IMR-90 (cell line): ENCODE measurements around the gene PNMA6E. TPM values are rescaled to one million over a fixed set of nuclear protein-coding genes. Genes with fewer than 3 reads are reported as not detected.

Experiments
- ATAC-seq: fragments of 200-7000 bp; cut with Tn5 transposase; 2 replicates; pipeline ENCODE4 v1.9.1; 2020; ENCODE audit warnings: low read depth, mild to moderate bottlenecking, moderate library complexity
- BruUV-seq: library from RNA; stranded (reverse); fragments of 400-500 nt; replicated peaks from 2 replicates; lab custom pipeline; 2021; lab: Mats Ljungman, UMichigan
- CTCF ChIA-PET: fragments of 300-600 bp; formaldehyde crosslinking; extraction: SDS; loops from one replicate; lab custom pipeline; 2021; ENCODE audit warnings: antibody characterized with exemption; lab: Yijun Ruan, JAX
- POLR2A ChIA-PET: fragments of 300-600 bp; sonication (Branson Sonifier 250); formaldehyde crosslinking; loops from one replicate; lab custom pipeline; 2022; ENCODE audit warnings: antibody characterized with exemption; ENCODE audit not compliant: unreplicated experiment; lab: Charles Lee
- DNase-seq: peaks from one replicate; pipeline ENCODE4 v3.0.0; 2013
- H2AFZ ChIP-seq: replicated peaks from 2 replicates; pipeline ENCODE3; 2013; ENCODE audit warnings: low read length, mild to moderate bottlenecking; ENCODE audit not compliant: poor library complexity
- H2AK5ac ChIP-seq: 2 replicates; pipeline ENCODE4 v1.6.1; 2013; ENCODE audit warnings: low read depth, low read length, inconsistent platforms
- H2AK9ac ChIP-seq: replicated peaks from 2 replicates; pipeline ENCODE3; 2013; ENCODE audit warnings: mild to moderate bottlenecking, low read depth, low read length, moderate library complexity; ENCODE audit not compliant: poor library complexity
- H2BK120ac ChIP-seq: 2 replicates; pipeline ENCODE4 v1.6.1; 2013; ENCODE audit warnings: low read depth, low read length, inconsistent platforms
- H2BK15ac ChIP-seq: 3 replicates; pipeline ENCODE4 v1.6.1; 2013; ENCODE audit warnings: low read depth, low read length, inconsistent platforms
- H2BK20ac ChIP-seq: 2 replicates; pipeline ENCODE4 v1.6.1; 2013; ENCODE audit warnings: low read depth, mild to moderate bottlenecking, inconsistent platforms, low read length, moderate library complexity
- H2BK5ac ChIP-seq: 2 replicates; pipeline ENCODE4 v1.6.1; 2013; ENCODE audit warnings: mild to moderate bottlenecking, low read depth, low read length, inconsistent platforms; ENCODE audit not compliant: poor library complexity, severe bottlenecking
- H3K14ac ChIP-seq: replicated peaks from 2 replicates; pipeline ENCODE4 v1.6.1; 2013; ENCODE audit warnings: low read depth, low read length, inconsistent platforms
- H3K18ac ChIP-seq: 2 replicates; pipeline ENCODE4 v1.6.1; 2013; ENCODE audit warnings: low read depth, low read length, control low read depth
- H3K23ac ChIP-seq: 2 replicates; pipeline ENCODE4 v1.6.1; 2013; ENCODE audit warnings: low read depth, low read length, inconsistent platforms
- H3K27ac ChIP-seq: 2 replicates; pipeline ENCODE4 v1.5.1; 2013; ENCODE audit warnings: mild to moderate bottlenecking, control low read depth, low read length; ENCODE audit not compliant: insufficient read depth
- H3K27me3 ChIP-seq: 2 replicates; pipeline ENCODE4 v1.6.1; 2013; ENCODE audit warnings: low read length; ENCODE audit not compliant: control insufficient read depth, insufficient read depth
- H3K36me3 ChIP-seq: 2 replicates; pipeline ENCODE4 v1.6.1; 2013; ENCODE audit warnings: low read length, mixed read lengths; ENCODE audit not compliant: control insufficient read depth, insufficient read depth
- H3K4ac ChIP-seq: 2 replicates; pipeline ENCODE4 v1.6.1; 2013; ENCODE audit warnings: low read depth, low read length, inconsistent platforms
- H3K4me1 ChIP-seq: 2 replicates; pipeline ENCODE4 v1.6.1; 2013; ENCODE audit warnings: low read length, mixed read lengths; ENCODE audit not compliant: control insufficient read depth, insufficient read depth
- H3K4me2 ChIP-seq: 2 replicates; pipeline ENCODE4 v1.6.1; 2013; ENCODE audit warnings: low read depth, mild to moderate bottlenecking, control low read depth, low read length, moderate library complexity
- H3K4me3 ChIP-seq: 2 replicates; pipeline ENCODE4 v1.5.1; 2013; ENCODE audit warnings: low read depth, mild to moderate bottlenecking, control low read depth, low read length, moderate library complexity; ENCODE audit not compliant: insufficient read depth
- H3K56ac ChIP-seq: 2 replicates; pipeline ENCODE4 v1.6.1; 2013; ENCODE audit warnings: low read length, inconsistent platforms; ENCODE audit not compliant: insufficient read depth; ENCODE audit errors: extremely low read depth
- H3K79me1 ChIP-seq, 2 experiments: 2 replicates each; pipeline ENCODE4 v1.6.1; 2013; ENCODE audit warnings: low read length in 2 of 2, inconsistent platforms in 1 of 2, low read depth in 1 of 2
- H3K9ac ChIP-seq: 2 replicates; pipeline ENCODE4 v1.6.1; 2013; ENCODE audit warnings: low read depth, low read length, control low read depth
- H3K9me1 ChIP-seq: 2 replicates; pipeline ENCODE4 v1.6.1; 2013; ENCODE audit warnings: low read length, inconsistent platforms; ENCODE audit not compliant: insufficient read depth
- H3K9me3 ChIP-seq: 2 replicates; pipeline ENCODE4 v1.6.1; 2013; ENCODE audit warnings: low read length; ENCODE audit not compliant: control insufficient read depth, insufficient read depth
- H4K20me1 ChIP-seq: 2 replicates; pipeline ENCODE4 v1.6.1; 2013; ENCODE audit warnings: low read length, inconsistent platforms; ENCODE audit not compliant: insufficient read depth
- H4K5ac ChIP-seq: 2 replicates; pipeline ENCODE4 v1.6.1; 2013; ENCODE audit warnings: mild to moderate bottlenecking, low read depth, low read length, control low read depth
- H4K8ac ChIP-seq, 2 experiments: 2 replicates each; pipeline ENCODE4 v1.6.1; 2013; ENCODE audit warnings: low read depth in 2 of 2, low read length in 2 of 2, control low read depth in 1 of 2, inconsistent platforms in 1 of 2
- H4K91ac ChIP-seq: 2 replicates; pipeline ENCODE4 v1.6.1; 2013; ENCODE audit warnings: low read depth, low read length, inconsistent platforms; ENCODE audit not compliant: insufficient read depth
- BHLHE40 ChIP-seq: fragments of 150-350 bp; IDR thresholded peaks from 2 replicates; pipeline ENCODE4 v1.6.1; 2016; ENCODE audit warnings: mild to moderate bottlenecking, low read depth, low read length
- CEBPB ChIP-seq: IDR thresholded peaks from 2 replicates; pipeline ENCODE4 v1.6.1; 2012; ENCODE audit warnings: low read depth, low read length, improper control_type of control experiment
- CHD1 ChIP-seq: IDR thresholded peaks from 2 replicates; pipeline ENCODE4 v1.6.1; 2012; ENCODE audit warnings: low read depth, low read length, improper control_type of control experiment
- FOS ChIP-seq: fragments of 150-350 bp; IDR thresholded peaks from 2 replicates; pipeline ENCODE4 v1.6.1; 2016; ENCODE audit warnings: low read depth, low read length
- MAFK ChIP-seq: IDR thresholded peaks from 2 replicates; pipeline ENCODE4 v1.6.1; 2012; ENCODE audit warnings: low read depth, low read length, improper control_type of control experiment
- MAZ ChIP-seq: IDR thresholded peaks from 2 replicates; pipeline ENCODE4 v1.6.1; 2012; ENCODE audit warnings: low read depth, mild to moderate bottlenecking, low read length, improper control_type of control experiment, moderate library complexity, borderline replicate concordance
- MXI1 ChIP-seq: IDR thresholded peaks from 2 replicates; pipeline ENCODE4 v1.6.1; 2012; ENCODE audit warnings: low read depth, mild to moderate bottlenecking, low read length, moderate library complexity, borderline replicate concordance
- POLR2A ChIP-seq: IDR thresholded peaks from 2 replicates; pipeline ENCODE4 v1.6.1; 2012; ENCODE audit warnings: mild to moderate bottlenecking, low read depth, low read length
- RAD21 ChIP-seq: IDR thresholded peaks from 2 replicates; pipeline ENCODE4 v1.6.1; 2012; ENCODE audit warnings: low read length, improper control_type of control experiment
- RCOR1 ChIP-seq: IDR thresholded peaks from 2 replicates; pipeline ENCODE4 v1.6.1; 2012; ENCODE audit warnings: mild to moderate bottlenecking, low read length, improper control_type of control experiment; ENCODE audit not compliant: insufficient replicate concordance
- RFX5 ChIP-seq: IDR thresholded peaks from 2 replicates; pipeline ENCODE4 v1.8.0; 2012; ENCODE audit warnings: low read depth, mild to moderate bottlenecking, low read length, moderate library complexity
- SMC3 ChIP-seq: fragments of 150-350 bp; IDR thresholded peaks from 2 replicates; pipeline ENCODE4 v1.6.1; 2016; ENCODE audit warnings: low read depth, mild to moderate bottlenecking, antibody characterized with exemption, low read length, moderate library complexity
- WGBS, 2 experiments: methylation state at CpG; one replicate each; pipeline versions ENCODE4 v1.1.5 to v1.1.7; 2013; ENCODE audit warnings: missing lambda C conversion rate in 2 of 2; ENCODE audit not compliant: insufficient read length in 1 of 2; ENCODE audit errors: extremely low coverage in 2 of 2; 5-methylcytosine and 5-hydroxymethylcytosine counted together
- dilution Hi-C: fragments of 300-500 bp; cut with HindIII; formaldehyde crosslinking; loops from one replicate; pipeline ENCODE4 v1.14.3; 2018; ENCODE audit warnings: low sequenced_read_pairs; ENCODE audit not compliant: unreplicated experiment
- in situ Hi-C: fragments of 300-500 bp; cut with MboI; formaldehyde crosslinking; loops from 3 replicates; pipeline ENCODE4 v1.14.3; 2019; ENCODE audit warnings: low sequenced_read_pairs, inconsistent platforms, mixed read lengths
- intact Hi-C: fragments of 100-400 bp; cut with micrococcal nuclease; formaldehyde crosslinking; loops from 2 replicates; pipeline ENCODE4 v1.10.0; 2022
- polyA plus RNA-seq, 3 experiments: library from polyadenylated mRNA; depleted of rRNA; stranded (reverse); fragments of >200 nt; gene quantifications; 2 replicates each; pipeline ENCODE4 v1.2.3, GENCODE V29; 2012; ENCODE audit warnings: low replicate concordance in 1 of 3
- total RNA-seq: library from RNA; depleted of rRNA; stranded (reverse); fragments of >200 nt; gene quantifications from 2 replicates; pipeline ENCODE4 v1.2.3, GENCODE V29; 2012
- TF ChIP-seq, protein P1 (sequence below): fragments of 150-350 bp; IDR thresholded peaks from 2 replicates; pipeline ENCODE4 v1.6.1; 2017; ENCODE audit warnings: mild to moderate bottlenecking, antibody characterized with exemption, low read length, low read depth
- TF ChIP-seq, protein P2 (sequence below): fragments of 150-350 bp; IDR thresholded peaks from 2 replicates; pipeline ENCODE4 v1.6.1; 2016; ENCODE audit warnings: low read depth, mild to moderate bottlenecking, low read length, moderate library complexity, borderline replicate concordance
- TF ChIP-seq, protein P3 (sequence below): conservative IDR thresholded peaks from 2 replicates; pipeline ENCODE4 v1.5.1; 2012; ENCODE audit warnings: mild to moderate bottlenecking, low read depth, low read length, improper control_type of control experiment

The PNMA6E gene
- total and polyA plus RNA-seq, 2 of the 4 experiments (the other 2 are of a cell fraction) = not detected

DNA sequence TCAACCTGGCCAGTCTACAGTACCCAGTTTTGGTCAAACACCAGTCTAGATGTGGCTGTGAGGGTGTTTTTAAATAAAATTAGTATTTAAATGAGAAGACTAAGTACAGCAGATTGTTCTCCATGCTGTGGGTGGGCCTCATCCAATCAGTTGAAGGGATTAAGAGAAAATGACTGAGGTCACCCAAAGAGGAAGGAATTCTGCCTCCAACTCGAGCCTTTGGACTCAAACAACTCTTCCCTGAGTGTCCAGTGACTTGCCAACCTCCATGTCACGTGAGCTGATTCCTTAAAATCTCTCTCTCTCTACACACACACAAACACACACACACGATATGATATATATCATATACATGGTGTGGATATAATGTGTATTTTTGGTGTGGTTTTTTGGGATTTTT is 34.7 kb upstream of the PNMA6E start:
- intact Hi-C loops (no loop called here), dilution Hi-C loops (no loop called here), in situ Hi-C loops (no loop called here)
- no peak overlapping the region for H3K4ac ChIP-seq
- no peak overlapping the region for H3K4me3 ChIP-seq
- H4K91ac ChIP-seq = no peak overlapping the region
- no peak for DNase-seq
- no peak overlapping the region for H2BK15ac ChIP-seq
- WGBS, 2 experiments = no CpG with 5 or more reads among the region's 3 CpGs
- no peak overlapping the region for H3K4me2 ChIP-seq
- H2AK5ac ChIP-seq = no peak overlapping the region
- POLR2A ChIA-PET = no interaction called here
- H3K56ac ChIP-seq = no peak overlapping the region
- H4K8ac ChIP-seq = no peak overlapping the region
- H2BK5ac ChIP-seq = no peak overlapping the region
- H3K9me3 ChIP-seq = peaks cover 11% of the 10 kb centered on the region
- H3K27ac ChIP-seq = no peak overlapping the region
- no peak overlapping the region for H2AK9ac ChIP-seq
- TF ChIP-seq, protein P1, sequence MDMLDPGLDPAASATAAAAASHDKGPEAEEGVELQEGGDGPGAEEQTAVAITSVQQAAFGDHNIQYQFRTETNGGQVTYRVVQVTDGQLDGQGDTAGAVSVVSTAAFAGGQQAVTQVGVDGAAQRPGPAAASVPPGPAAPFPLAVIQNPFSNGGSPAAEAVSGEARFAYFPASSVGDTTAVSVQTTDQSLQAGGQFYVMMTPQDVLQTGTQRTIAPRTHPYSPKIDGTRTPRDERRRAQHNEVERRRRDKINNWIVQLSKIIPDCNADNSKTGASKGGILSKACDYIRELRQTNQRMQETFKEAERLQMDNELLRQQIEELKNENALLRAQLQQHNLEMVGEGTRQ = no peak
- TF ChIP-seq RFX5 (no peak), CHD1 (no peak), BHLHE40 (no peak), RAD21 (no peak), SMC3 (no peak), FOS (no peak), MAZ (no peak), MAFK (no peak), POLR2A (no peak), RCOR1 (no peak), CEBPB (no peak), MXI1 (no peak)
- TF ChIP-seq, protein P2, sequence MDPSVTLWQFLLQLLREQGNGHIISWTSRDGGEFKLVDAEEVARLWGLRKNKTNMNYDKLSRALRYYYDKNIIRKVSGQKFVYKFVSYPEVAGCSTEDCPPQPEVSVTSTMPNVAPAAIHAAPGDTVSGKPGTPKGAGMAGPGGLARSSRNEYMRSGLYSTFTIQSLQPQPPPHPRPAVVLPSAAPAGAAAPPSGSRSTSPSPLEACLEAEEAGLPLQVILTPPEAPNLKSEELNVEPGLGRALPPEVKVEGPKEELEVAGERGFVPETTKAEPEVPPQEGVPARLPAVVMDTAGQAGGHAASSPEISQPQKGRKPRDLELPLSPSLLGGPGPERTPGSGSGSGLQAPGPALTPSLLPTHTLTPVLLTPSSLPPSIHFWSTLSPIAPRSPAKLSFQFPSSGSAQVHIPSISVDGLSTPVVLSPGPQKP = no peak
- TF ChIP-seq, protein P3, sequence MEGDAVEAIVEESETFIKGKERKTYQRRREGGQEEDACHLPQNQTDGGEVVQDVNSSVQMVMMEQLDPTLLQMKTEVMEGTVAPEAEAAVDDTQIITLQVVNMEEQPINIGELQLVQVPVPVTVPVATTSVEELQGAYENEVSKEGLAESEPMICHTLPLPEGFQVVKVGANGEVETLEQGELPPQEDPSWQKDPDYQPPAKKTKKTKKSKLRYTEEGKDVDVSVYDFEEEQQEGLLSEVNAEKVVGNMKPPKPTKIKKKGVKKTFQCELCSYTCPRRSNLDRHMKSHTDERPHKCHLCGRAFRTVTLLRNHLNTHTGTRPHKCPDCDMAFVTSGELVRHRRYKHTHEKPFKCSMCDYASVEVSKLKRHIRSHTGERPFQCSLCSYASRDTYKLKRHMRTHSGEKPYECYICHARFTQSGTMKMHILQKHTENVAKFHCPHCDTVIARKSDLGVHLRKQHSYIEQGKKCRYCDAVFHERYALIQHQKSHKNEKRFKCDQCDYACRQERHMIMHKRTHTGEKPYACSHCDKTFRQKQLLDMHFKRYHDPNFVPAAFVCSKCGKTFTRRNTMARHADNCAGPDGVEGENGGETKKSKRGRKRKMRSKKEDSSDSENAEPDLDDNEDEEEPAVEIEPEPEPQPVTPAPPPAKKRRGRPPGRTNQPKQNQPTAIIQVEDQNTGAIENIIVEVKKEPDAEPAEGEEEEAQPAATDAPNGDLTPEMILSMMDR = no peak
- no peak overlapping the region for H2BK120ac ChIP-seq
- H4K5ac ChIP-seq = no peak overlapping the region
- no peak overlapping the region for H3K9ac ChIP-seq
- CTCF ChIA-PET = no interaction called here
- H3K18ac ChIP-seq = no peak overlapping the region
- no peaks in the 10 kb centered on the region for H3K79me1 ChIP-seq
- H4K20me1 ChIP-seq = no peaks in the 10 kb centered on the region
- H3K4me1 ChIP-seq = no peaks in the 10 kb centered on the region
- no peaks in the 10 kb centered on the region for H3K36me3 ChIP-seq
- H3K14ac ChIP-seq = no peak overlapping the region
- H2AFZ ChIP-seq = no peak overlapping the region
- no TSS peak for BruUV-seq
- no peaks in the 10 kb centered on the region for H3K9me1 ChIP-seq
- no peak for ATAC-seq
- no peak overlapping the region for H2BK20ac ChIP-seq
- H3K27me3 ChIP-seq = peaks cover 8% of the 10 kb centered on the region
- no peak overlapping the region for H3K23ac ChIP-seq
